Stimulated activated CD4-positive, alpha-beta T cell treated with anti-CD3 and anti-CD28 coated beads, Interleukin-1b, Interleukin-23, amount 100 ng/mL, for 24 hours (primary cell): Measurements from ENCODE around the gene CD3E.

Experiments used
- DNase-seq, 4 experiments: peaks; one replicate each; pipeline ENCODE4 v3.0.0-alpha.2; 2020; ENCODE audit warnings: low read depth in 4 of 4, low spot score in 1 of 4

CD3E gene

GRCh38 chr11:118321386-118322082 is 17.0 kb downstream of the CD3E start:
- no peak for DNase-seq

GRCh38 chr11:118322721-118323120 is 18.2 kb downstream of the CD3E start:
- no peak for DNase-seq

GRCh38 chr11:118325283-118325682 is 20.8 kb downstream of the CD3E start:
- no peak for DNase-seq

- no peak for DNase-seq
Measured at GRCh38 chr11:118328745-118329144, 24.2 kb downstream of the CD3E start.

- no peak for DNase-seq
Measured at GRCh38 chr11:118334745-118335144, 30.2 kb downstream of the CD3E start.

- DNase-seq: peak; percentile 54 to 80 (median 68)
Measured at GRCh38 chr11:118338637-118339061, 34.1 kb downstream of the CD3E start.

- DNase-seq: no peak
Measured at GRCh38 chr11:118339281-118339961, 34.9 kb downstream of the CD3E start.

- DNase-seq: no peak
Measured at GRCh38 chr11:118340449-118340848, 35.9 kb downstream of the CD3E start.

- DNase-seq: no peak
Measured at GRCh38 chr11:118341261-118341660, 36.7 kb downstream of the CD3E start.

GRCh38 chr11:118341815-118342489 is 37.4 kb downstream of the CD3E start:
- DNase-seq: no peak

GRCh38 chr11:118342503-118343161 is 38.1 kb downstream of the CD3E start, which contains the start of gene CD3D:
Gene CD3D (minus strand): TSS chr11:118342705. CDS start chr11:118342607, 98 bp downstream.
- DNase-seq: peak in 3 of 4 experiments; percentile 32 to 63 (median 56)

- no peak for DNase-seq
Measured at GRCh38 chr11:118343248-118343647, 38.7 kb downstream of the CD3E start.

GRCh38 chr11:118343981-118344515 is 39.5 kb downstream of the CD3E start, which contains the start of gene CD3G:
Gene CD3G (plus strand): TSS chr11:118344344. CDS start chr11:118344424, 80 bp downstream.
- peak in 3 of 4 experiments; percentile 51 to 66 (median 53) for DNase-seq

GRCh38 chr11:118349475-118349874 is 44.9 kb downstream of the CD3E start:
- no peak for DNase-seq

- no peak for DNase-seq
Measured at GRCh38 chr11:118353084-118353710, 48.7 kb downstream of the CD3E start.

GRCh38 chr11:118358071-118358470 is 53.5 kb downstream of the CD3E start:
- no peak for DNase-seq

GRCh38 chr11:118359295-118359958 is 54.9 kb downstream of the CD3E start, which contains the start of gene UBE4A:
Gene UBE4A (plus strand): TSS chr11:118359600. CDS start chr11:118365081, 5,481 bp downstream.
- DNase-seq: peak; percentile 97 to 99 (median 98)

GRCh38 chr11:118364956-118365615 is 60.6 kb downstream of the CD3E start:
- DNase-seq: no peak
